HG02973 (cell line): ENCODE measurements around the gene F2R.
"Not testable (repeated sequence)": the region's sequence is repeated elsewhere in the genome, so short reads cannot be mapped to it uniquely, and the experiment has no call there.

Experiments used
- ATAC-seq: cut with Tn5 transposase; IDR thresholded peaks from one replicate; pipeline ENCODE4 v1.9.1; 2021; ENCODE audit warnings: moderate library complexity; ENCODE audit not compliant: unreplicated experiment

Gene F2R

DNA sequence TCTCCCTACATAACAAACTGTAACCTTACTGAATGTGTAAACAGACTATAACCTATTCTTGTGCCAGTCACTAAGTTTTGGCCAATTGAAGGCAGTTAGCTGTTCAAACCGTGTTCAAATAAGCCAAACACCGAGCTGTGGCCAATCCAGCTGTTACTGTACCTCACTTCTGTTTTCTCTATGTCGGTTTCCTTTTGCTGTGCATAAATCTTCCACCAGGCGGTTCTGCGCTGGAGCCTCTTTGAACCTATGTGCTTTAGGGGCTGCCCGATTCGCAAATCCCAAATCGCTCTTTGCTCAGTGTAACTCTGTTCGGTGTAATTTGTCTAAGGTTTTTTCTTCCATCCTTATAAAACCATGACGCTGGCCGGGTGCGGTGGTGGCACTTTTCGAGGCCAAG lies 31.8 kb downstream of the F2R start:
- ATAC-seq, result no peak

DNA sequence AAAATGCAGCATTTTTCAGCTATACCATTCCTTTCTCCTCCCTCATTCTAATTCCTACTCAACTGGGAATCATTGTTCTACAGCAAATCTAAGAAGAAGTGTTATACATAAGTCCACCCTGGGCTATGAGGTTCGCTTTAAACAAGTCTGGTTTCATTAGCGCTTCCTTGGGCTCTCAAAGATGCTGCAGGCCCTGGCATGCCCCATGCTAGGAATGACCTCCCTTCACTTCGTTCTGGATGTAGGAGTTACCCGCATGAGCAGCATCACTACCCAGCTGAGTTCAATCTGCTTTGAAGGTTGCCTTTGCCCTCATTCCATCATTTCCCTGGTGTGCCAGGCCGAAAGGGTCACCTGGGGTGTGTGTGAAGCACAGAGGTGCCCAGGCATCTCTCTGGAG lies 35.4 kb downstream of the F2R start:
- ATAC-seq, result no peak

DNA sequence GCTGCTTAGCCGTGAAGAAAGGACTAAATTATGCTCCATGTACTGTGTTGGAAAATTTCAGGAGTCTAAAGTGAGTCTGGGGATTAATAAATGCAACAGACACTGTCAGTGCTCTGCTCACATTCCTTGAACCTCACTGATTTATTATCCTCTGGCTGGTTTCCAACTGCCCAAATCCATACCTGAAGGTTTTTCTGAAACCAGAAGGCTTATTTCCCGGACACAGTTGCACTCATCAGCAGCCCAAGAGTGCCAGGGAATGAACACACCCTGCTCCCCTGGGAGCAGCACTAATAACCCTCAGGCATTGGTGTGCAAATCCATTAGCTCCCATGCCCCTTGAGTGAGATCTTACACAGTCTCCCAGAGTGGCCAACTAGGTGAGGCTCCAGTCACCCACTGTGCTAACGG lies 38.7 kb downstream of the F2R start:
- ATAC-seq, result no peak

DNA sequence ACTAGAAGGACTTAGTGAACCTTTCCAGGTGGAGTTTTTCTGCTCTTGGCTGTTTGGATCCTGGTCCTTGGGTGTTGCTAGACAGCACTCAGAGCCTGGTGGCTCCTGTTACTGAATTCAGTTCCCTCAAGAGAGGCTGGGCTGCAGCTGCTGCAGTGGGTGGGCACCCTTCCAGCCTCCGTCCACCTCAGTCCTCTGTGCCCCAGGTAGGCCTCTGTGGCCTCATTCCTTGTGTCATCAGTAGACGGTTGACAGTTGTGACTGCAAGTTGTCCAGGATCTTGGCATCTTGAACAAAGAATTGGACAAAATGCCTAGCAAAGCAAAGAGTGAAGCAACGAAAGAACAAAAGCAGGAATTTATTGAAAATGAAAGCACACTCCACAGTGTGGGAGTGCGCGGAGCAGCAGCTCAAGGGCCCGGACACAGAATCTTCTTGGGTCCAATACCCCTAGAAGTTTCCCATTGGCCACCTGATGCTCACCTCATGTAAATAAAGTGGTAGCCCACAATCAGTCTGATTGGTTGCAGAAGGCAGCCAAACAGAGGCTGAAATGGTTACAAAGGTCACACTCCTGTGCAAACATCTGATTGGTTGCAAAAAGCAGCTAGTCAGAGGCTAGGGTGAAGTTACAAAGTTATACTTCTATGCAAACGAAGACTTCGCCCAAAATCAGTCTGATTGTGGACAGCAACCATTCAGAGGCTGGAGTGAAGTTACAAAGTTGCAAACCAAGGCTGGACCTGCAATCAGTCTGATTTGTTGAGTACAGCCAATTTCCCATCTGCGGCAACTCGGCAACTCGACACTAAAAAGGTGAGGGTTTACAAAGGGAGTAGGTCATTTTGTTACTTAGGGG lies 40.1 kb downstream of the F2R start:
- no peak for ATAC-seq

DNA sequence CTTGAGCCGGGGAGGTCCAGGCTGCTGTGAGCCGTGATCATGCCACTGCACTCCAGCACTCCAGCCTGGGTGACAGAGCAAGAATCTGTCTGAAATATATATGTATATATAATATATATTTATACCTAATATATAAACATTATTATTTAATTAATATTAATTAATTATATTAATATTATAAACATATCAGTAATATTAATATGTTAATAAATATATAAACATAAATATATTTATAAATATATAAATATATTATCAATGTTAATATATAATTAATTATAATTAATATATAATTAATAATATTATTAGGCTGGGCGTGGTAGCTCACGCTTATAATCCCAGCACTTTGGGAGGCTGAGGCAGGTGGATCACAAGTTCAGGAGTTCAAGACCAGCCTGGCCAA lies 41.1 kb downstream of the F2R start:
- ATAC-seq, result no peak

DNA sequence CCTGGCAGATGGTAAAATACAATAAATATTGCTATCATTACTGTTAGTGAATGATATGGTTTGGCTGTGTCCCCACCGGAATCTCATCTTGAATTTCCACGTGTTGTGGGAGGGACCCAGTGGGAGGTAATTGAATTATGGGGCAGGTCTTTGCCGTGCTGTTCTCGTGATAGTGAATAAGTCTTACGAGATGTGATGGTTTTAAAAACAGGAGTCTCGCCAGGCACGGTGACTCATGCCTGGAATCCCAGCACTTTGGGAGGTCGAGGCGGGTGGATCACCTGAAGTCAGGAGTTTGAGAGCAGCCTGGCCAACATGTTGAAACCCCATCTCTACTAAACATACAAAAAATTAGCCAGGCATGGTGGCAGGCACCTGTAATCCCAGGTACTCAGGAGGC lies 45.2 kb downstream of the F2R start:
- not testable (repeated sequence) for ATAC-seq

DNA sequence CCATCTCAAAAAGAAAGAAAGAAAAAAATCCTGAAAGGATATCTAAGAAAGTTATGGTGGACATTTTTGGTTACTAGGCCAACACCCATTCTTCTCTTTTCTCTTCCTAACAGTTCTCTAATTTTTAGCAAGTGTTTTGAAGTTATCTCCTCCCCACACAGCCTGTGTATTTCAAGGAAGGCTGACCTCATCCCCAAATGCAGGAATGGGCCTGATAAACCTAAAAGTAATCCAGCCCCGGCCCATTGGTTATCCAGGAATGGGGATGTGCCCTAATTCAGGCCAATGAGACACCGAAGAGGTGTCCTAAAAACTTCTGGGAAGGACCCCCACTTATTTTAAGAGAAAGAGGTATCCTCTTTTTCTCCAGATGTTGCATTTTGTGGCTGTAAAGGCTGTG lies 46.6 kb downstream of the F2R start:
- no peak for ATAC-seq

DNA sequence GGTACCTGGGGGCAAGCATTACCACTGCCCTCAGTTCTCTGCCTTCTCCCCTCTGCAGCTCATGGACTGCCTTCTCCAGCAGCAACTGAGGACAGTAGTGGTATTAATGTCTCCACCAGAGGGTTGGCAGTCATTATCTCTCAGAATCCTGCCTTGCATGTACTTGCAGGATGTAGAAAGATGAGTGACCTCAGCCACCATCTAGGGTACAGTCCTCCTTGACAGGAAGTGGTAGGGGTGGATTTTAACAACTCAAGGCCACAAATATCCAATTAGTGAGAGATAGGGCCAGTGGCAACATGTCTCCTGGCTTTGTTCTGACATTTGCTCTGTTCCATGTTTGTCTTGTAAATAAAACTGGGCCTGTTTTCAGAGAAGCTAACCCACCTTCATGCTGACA lies 47.2 kb downstream of the F2R start:
- ATAC-seq, result no peak

DNA sequence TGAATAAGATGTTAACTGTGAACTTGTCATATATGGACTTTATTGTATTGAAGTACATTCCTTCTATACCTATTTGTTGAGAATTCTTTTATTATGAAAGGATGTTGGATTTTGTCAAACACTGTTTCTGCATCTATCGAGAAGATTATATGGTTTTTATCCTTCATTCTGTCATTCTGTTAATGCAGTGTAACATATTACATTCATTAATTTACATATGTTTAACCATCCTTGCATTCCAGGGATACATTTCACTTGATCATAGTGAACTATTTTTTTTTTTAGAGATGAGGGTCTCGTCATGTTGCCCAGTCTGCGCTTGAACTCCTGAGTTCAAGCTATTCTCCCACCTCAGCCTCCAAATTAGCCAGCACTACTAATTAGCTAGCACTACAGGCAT lies 48.4 kb downstream of the F2R start:
- ATAC-seq, result no peak

DNA sequence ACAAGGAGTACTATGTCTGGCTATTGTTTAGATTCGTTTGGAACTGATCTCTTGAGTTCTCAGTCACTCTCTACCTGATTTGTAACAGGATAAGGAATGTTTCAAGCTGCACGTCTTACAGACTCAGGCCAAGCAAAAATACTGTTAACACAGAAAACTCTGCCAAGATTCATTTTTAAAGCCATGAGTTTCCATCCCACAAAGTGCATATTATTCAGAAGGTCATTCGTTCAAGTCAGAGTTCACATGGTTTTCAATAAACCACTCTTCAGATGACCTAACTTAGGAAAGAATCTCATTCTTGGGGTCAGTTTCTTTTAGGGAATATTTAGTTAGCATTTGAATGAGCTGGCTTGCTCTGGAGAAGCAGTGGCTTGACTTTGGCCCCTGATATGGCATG lies 49.3 kb downstream of the F2R start:
- no peak for ATAC-seq

DNA sequence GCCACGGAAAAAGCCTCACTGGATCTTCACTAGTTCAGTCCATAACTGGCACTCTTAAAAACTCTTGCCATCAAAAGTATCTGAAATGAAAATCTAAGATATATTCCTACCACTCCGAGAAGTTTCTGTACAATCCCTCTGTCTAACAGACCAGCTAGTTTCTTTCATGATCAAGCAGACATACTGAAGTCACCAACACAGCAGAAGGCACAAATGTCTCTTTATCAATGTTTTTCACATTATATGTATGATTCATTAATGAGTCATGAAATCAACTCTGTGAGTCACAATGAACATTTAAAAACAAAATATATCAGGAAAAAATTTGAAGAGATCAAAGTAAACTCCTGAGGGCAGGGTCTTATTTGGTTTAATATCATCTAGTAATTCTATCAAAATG lies 50.8 kb downstream of the F2R start:
- no peak for ATAC-seq

DNA sequence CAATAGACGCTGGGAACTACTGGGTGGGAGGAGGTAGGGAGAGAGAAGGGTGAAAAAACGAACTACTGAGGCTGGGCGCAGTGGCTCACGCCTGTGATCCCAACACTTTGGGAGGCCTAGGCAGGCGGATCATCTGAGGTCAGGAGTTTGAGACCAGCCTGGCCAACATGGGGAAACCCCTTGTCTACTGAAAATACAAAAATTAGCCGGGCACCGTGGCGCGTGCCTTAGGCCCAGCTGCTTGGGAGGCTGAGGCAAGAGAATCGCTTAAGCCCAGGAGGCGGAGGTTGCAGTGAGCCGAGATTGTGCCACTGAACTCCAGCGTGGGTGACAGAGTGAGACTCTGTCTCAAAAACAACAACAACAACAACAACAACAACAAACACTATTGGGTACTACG lies 55.1 kb downstream of the F2R start:
- not testable (repeated sequence) for ATAC-seq

DNA sequence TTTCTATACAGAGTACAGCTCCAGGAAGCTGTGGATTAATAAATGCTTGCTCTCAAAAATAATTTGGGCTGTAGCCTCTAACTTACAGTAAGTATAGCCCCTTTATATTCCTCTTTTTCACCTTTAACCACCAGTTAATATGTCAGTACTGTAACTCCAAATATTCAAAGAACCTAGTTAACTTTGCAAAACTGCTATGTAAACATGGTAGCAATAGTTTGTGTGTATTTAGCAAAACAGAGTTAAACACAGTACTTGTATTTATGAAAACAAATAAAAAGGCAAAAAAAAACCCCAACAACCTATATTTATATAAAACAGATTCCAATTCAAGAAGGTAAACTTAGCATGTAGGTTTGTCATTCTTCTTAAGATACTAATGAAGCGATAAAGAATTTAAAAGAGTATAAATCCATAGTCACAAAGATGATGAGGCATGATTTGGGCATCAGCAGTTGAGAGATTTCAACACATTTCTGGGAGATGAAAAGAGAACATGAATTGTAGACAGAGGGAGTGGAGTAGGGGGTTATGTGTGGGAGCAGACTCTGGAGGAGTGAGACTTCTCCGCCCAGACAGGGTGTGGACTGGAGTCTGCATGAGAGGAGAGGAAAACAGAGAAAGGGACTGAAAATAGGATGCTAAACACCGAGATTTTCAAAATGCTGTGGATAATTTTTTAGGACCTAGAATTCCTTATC lies 55.9 kb downstream of the F2R start:
- no peak for ATAC-seq

DNA sequence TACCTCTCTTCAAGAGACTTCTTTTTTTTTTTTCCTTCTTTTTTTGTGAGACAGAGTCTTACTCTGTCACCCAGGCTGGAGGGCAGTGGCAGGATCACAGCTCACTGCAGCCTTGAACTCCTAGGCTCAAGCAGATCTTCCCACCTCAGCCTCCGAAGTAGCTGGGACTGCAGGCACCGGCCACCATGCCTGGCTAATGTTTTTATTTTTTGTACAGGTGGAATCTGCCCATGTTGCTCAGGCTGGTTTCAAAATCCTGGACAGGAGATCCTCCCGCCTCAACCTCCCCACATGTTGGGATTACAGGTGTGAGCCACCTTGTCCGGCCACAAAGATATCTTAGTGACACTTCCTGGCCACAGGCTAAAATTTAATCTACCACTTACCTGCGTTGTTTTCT lies 60.0 kb downstream of the F2R start:
- no peak for ATAC-seq

DNA sequence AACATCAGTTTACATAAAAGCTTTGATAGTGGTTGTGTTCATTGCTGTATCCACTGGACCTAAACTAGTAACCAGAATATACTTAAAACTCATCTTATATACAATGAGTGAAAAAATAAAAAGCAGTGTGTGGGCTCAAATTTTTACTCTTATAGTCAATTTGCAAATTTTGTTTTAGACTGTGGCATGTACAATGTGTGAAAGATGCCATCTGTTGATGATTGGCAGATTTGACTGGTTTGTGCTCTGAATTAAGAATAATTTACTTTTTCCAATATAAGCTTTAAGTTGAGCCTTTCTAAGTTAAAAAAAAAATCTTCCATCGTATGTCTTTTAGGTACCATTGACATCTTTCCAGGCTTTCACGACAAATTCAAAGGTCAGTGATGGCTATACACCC lies 60.5 kb downstream of the F2R start:
- ATAC-seq, result no peak

DNA sequence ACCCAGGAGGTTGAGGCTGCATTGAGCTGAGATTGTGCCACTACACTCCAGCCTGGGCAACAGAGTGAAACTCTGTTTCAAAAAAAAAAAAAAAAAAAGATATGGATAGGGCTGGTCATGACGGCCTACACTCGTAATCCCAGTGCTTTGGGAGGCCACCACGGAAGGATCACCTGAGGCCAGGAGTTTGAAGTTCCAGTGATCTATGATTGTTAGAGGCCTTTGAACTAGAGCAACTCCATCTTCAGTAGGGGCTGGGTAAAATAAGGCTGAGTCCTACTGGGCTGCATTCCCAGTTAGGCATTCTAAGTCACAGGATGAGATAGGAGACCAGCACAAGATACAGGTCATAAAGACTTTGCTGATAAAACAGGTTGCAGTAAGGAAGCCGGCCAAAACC lies 64.7 kb downstream of the F2R start:
- ATAC-seq, result not testable (repeated sequence)

DNA sequence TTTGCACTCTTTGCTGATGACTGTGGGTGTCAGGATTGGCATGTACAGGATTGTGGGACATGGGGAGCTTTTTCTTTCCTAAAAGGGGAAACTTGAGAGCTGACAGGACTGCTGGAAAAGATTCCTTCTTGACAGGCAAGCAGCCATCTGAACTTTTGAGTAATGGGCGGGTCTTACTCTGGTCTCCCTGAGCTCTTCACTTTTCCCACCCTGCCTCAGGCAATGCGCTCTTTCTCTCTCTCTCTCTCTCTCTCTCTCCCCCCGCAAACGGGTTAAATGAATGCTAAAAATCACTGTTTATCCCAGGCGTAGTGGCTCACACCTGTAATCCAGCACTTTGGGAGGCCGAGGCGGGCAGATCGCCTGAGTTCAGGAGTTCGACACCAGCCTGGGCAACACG lies 65.8 kb downstream of the F2R start:
- no peak for ATAC-seq

DNA sequence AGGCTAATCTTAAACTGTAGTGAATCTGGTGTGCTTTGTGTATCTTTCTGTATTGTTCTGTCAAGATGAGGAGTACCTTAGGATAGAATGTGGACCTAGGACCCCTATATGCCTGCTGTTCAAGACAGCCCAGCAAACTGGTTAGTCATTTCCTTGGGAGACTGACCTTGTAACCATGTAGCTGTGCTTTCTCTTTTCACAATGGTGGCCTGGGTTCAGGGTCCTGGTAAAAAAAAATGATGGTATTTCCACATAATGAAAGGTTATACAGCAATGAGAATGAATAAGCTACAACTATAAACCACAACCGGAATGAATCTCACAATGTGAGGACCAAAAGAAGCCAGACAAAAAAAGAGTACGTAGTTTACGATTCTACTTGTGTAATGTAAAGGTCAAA lies 66.5 kb downstream of the F2R start:
- ATAC-seq, result no peak
